Epithelial cell of proximal tubule (primary cell): ENCODE results near the gene KIRREL3. TPM values are rescaled to one million over a fixed set of nuclear protein-coding genes. Genes with fewer than 3 reads are reported as not detected.

ENCODE experiments used
- DNase-seq: peaks from one replicate; pipeline ENCODE4 v3.0.0-alpha.2; 2011; ENCODE audit warnings: low read depth
- H3K4me3 ChIP-seq: 2 replicates; pipeline ENCODE4 v1.5.1; 2011; ENCODE audit warnings: low read depth, mild to moderate bottlenecking, low read length
- total RNA-seq: library from RNA; depleted of rRNA; stranded (reverse); fragments of >200 nt; gene quantifications from 2 replicates; pipeline ENCODE4 v1.2.3, GENCODE V29; 2015
- TF ChIP-seq, protein P1 (sequence below): conservative IDR thresholded peaks from 2 replicates; pipeline ENCODE4 v1.5.1; 2012; ENCODE audit warnings: low read depth, mild to moderate bottlenecking, low read length

KIRREL3 gene
- total RNA-seq, 1 donor from 2014 or later, result 5.1 TPM

DNA sequence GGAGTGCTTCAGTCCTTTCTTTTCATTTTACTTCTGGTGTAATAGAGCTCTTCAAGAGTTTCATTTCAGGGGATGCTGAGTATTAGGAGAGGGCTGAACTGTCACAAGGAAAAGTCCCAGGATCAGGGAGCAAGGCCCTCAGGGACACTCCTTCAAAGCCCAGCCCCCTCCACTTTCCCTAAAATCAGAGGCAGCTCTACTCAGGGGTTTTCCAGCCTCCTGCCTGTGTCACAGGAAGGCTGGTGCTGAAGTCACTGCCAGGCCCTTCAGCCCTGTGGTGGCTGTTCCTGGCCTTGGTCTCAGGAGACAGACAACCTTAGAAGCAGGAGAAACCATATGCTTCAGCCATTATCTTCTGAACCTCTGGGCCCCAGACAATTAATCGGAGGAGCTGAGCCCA is 36.4 kb upstream of the KIRREL3 start:
- TF ChIP-seq, protein P1, sequence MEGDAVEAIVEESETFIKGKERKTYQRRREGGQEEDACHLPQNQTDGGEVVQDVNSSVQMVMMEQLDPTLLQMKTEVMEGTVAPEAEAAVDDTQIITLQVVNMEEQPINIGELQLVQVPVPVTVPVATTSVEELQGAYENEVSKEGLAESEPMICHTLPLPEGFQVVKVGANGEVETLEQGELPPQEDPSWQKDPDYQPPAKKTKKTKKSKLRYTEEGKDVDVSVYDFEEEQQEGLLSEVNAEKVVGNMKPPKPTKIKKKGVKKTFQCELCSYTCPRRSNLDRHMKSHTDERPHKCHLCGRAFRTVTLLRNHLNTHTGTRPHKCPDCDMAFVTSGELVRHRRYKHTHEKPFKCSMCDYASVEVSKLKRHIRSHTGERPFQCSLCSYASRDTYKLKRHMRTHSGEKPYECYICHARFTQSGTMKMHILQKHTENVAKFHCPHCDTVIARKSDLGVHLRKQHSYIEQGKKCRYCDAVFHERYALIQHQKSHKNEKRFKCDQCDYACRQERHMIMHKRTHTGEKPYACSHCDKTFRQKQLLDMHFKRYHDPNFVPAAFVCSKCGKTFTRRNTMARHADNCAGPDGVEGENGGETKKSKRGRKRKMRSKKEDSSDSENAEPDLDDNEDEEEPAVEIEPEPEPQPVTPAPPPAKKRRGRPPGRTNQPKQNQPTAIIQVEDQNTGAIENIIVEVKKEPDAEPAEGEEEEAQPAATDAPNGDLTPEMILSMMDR, result no peak
- DNase-seq, result no peak
- no peak overlapping the region for H3K4me3 ChIP-seq

- no peak for DNase-seq
- TF ChIP-seq, protein P1, result no peak
- no peak overlapping the region for H3K4me3 ChIP-seq
Observed at GRCh38 chr11:127035824-127036223, 35.3 kb upstream of the KIRREL3 start.

GRCh38 chr11:127034973-127035372 is 34.4 kb upstream of the KIRREL3 start:
- no peak for DNase-seq
- H3K4me3 ChIP-seq, result no peak overlapping the region
- TF ChIP-seq, protein P1, result no peak

- DNase-seq, result no peak
- TF ChIP-seq, protein P1, result no peak
- H3K4me3 ChIP-seq, result no peak overlapping the region
Observed at GRCh38 chr11:127028648-127029047, 28.1 kb upstream of the KIRREL3 start.

DNA sequence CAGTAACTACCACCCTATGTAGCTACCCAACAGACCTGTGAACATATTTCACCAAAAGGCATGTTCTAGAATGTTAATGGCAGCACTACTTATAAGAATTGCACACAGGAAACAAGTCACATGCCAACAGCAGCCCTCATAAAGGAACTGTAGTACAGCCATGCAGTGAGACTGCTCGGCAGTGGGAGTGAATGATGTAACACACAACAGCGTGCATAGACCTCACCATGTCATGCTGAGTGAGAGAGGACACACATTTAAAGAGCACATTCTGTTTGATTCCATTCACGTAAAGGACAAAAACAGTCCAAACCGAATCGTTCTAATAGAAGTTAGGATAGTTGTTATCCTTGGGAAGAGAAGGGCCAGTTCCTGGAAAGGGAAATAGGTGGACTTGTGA is 27.2 kb upstream of the KIRREL3 start:
- no peak for DNase-seq
- no peak overlapping the region for H3K4me3 ChIP-seq
- TF ChIP-seq, protein P1, result no peak

- DNase-seq, result no peak
- H3K4me3 ChIP-seq, result no peak overlapping the region
- TF ChIP-seq, protein P1, result no peak
Observed at GRCh38 chr11:127027000-127027399, 26.4 kb upstream of the KIRREL3 start.

- no peak overlapping the region for H3K4me3 ChIP-seq
- TF ChIP-seq, protein P1, result no peak
- peak; percentile 36 for DNase-seq
Observed at GRCh38 chr11:127023991-127024390, 23.4 kb upstream of the KIRREL3 start.
